ENCODE data around the gene ILRUN. TPM values are rescaled to one million over a fixed set of nuclear protein-coding genes. Genes with fewer than 3 reads are reported as not detected.
"Not testable (repeated sequence)": the region's sequence is repeated elsewhere in the genome, so short reads cannot be mapped to it uniquely, and the experiment has no call there.

Gene ILRUN
- 10 to 100 TPM; 34.8 to 81.0 (median 52.9) TPM for total RNA-seq

- intact Hi-C loops (cut with DNase I; ENCODE audit: low total_unique reads) (no loop called here), in situ Hi-C loops (cut with MboI; ENCODE audit: low pct_ligation_motif_present in 1 of 4, low pct_unique_long_range_greater_than_20kb in 1 of 4, low sequenced_read_pairs in 3 of 4) (no loop called here)
- Histone ChIP-seq H3K27me3 (no peaks in the 10 kb centered on the region), H3K4me1 (peaks cover 22 to 39% (median 27%) of the 10 kb centered on the region in 4 donors), H3K9me3 (no peaks in the 10 kb centered on the region), H3K36me3 (no peaks in the 10 kb centered on the region), H3K4me3 (peak within 1 kb of the TSS; percentile 71 to 99 (median 80)), H3K27ac (peak within 1 kb of the TSS; percentile 91 to 96 (median 94))
- 5 to 17% methylated on average over 7 to 31 of the region's 49 CpGs for WGBS, 2 donors (ENCODE audit: low coverage in 1 of 2)
- peak; percentile 71 for TF ChIP-seq POLR2A (IDR thresholded peaks at IDR 0.05)
- TF ChIP-seq CTCF (IDR thresholded peaks at IDR 0.05), result no peak
- TF ChIP-seq EP300 (IDR thresholded peaks at IDR 0.05; ENCODE audit: low read depth), result no peak
- peak; percentile 80 to 88 (median 83) for TF ChIP-seq POLR2AphosphoS5 (IDR thresholded peaks at IDR 0.05)
- DNase-seq, result peak; percentile 99
These were observed at the start of gene ILRUN for GRCh38 chr6:34696739-34697543. Gene ILRUN, minus strand, starts transcription at chr6:34696767. Its CDS starts 164 bp downstream, at chr6:34696603.

GRCh38 chr6:34745277-34746103, 48.9 kb upstream of the ILRUN start:
- H3K36me3 ChIP-seq, result no peaks in the 10 kb centered on the region
- H3K4me3 ChIP-seq, result no peak overlapping the region
- in situ Hi-C loops (cut with MboI; ENCODE audit: low pct_ligation_motif_present in 1 of 4, low pct_unique_long_range_greater_than_20kb in 1 of 4, low sequenced_read_pairs in 3 of 4), result no loop called here
- peaks cover 0 to 21% (median 7%) of the 10 kb centered on the region in 4 donors for H3K4me1 ChIP-seq
- intact Hi-C loops (cut with DNase I; ENCODE audit: low total_unique reads), result no loop called here
- H3K9me3 ChIP-seq, result no peaks in the 10 kb centered on the region
- 48% methylated on average over 5 to 10 of the region's 10 CpGs for WGBS, 2 donors (ENCODE audit: low coverage in 1 of 2)
- H3K27me3 ChIP-seq, result no peaks in the 10 kb centered on the region
- peak; percentile 68 for DNase-seq
- no peak for TF ChIP-seq POLR2A (IDR thresholded peaks at IDR 0.05)
- no peak for TF ChIP-seq EP300 (IDR thresholded peaks at IDR 0.05; ENCODE audit: low read depth)
- TF ChIP-seq POLR2AphosphoS5 (IDR thresholded peaks at IDR 0.05), result no peak
- TF ChIP-seq CTCF (IDR thresholded peaks at IDR 0.05), result no peak
- H3K27ac ChIP-seq, result peak overlapping the region; percentile 51 to 84 (median 60)

GRCh38 chr6:34744294-34744647, 47.7 kb upstream of the ILRUN start:
- in situ Hi-C loops (cut with MboI; ENCODE audit: low pct_ligation_motif_present in 1 of 4, low pct_unique_long_range_greater_than_20kb in 1 of 4, low sequenced_read_pairs in 3 of 4); H3K4me3 ChIP-seq; DNase-seq; H3K27me3 ChIP-seq; H3K9me3 ChIP-seq; H3K36me3 ChIP-seq; intact Hi-C loops (cut with DNase I; ENCODE audit: low total_unique reads); H3K27ac ChIP-seq: not testable (repeated sequence)
- 94% methylated on average over 10 of the region's 10 CpGs; no CpG with 5 or more reads in 1 of the 2 donors for WGBS, 2 donors (ENCODE audit: low coverage in 1 of 2)
- H3K4me1 ChIP-seq, result peaks cover 0 to 21% (median 7%) of the 10 kb centered on the region in 4 donors

GRCh38 chr6:34743625-34744293, 47.2 kb upstream of the ILRUN start:
- intact Hi-C loops (cut with DNase I; ENCODE audit: low total_unique reads), result no loop called here
- Histone ChIP-seq H3K27ac (no peak overlapping the region), H3K9me3 (no peaks in the 10 kb centered on the region), H3K27me3 (no peaks in the 10 kb centered on the region), H3K4me3 (no peak overlapping the region), H3K36me3 (no peaks in the 10 kb centered on the region), H3K4me1 (peaks cover 0 to 21% (median 7%) of the 10 kb centered on the region in 4 donors)
- no peak for TF ChIP-seq EP300 (IDR thresholded peaks at IDR 0.05; ENCODE audit: low read depth)
- WGBS, 2 donors (ENCODE audit: low coverage in 1 of 2), result 81 to 92% methylated on average over 2 to 7 of the region's 7 CpGs
- in situ Hi-C loops (cut with MboI; ENCODE audit: low pct_ligation_motif_present in 1 of 4, low pct_unique_long_range_greater_than_20kb in 1 of 4, low sequenced_read_pairs in 3 of 4), result no loop called here
- no peak for DNase-seq

Measured in transverse colon (tissue), 4 donors.